Dedifferentiated amniotic fluid mesenchymal stem cell (primary cell): ENCODE data around the gene ALG8.
A peak's percentile ranks its signal among the peaks of the same experiment; 100 is the strongest.

ENCODE experiments used
- DNase-seq: peaks from one replicate; pipeline ENCODE4 v3.0.0-alpha.2; 2016; ENCODE audit errors: extremely low spot score

ALG8 gene

DNA sequence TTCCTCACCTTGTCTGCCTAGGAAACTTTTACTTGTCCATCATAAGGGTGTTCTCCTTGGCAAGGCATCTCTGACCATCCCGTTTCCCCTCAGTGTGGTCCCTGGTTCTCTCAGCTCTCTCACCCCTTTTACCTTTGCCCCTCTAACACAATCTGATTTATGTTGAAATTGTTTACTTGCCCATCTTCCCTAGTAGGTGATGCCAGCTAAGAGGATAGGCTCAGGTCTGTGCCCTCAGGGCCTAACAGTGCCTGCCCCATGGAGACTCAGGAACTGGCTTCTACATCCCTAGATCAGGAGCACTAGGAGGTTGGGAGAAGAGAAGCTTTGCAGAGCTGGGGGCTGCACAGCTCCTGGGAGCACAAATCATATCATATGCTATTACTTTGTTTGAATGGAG, 21.1 kb upstream of the ALG8 start:
- no peak for DNase-seq

DNA sequence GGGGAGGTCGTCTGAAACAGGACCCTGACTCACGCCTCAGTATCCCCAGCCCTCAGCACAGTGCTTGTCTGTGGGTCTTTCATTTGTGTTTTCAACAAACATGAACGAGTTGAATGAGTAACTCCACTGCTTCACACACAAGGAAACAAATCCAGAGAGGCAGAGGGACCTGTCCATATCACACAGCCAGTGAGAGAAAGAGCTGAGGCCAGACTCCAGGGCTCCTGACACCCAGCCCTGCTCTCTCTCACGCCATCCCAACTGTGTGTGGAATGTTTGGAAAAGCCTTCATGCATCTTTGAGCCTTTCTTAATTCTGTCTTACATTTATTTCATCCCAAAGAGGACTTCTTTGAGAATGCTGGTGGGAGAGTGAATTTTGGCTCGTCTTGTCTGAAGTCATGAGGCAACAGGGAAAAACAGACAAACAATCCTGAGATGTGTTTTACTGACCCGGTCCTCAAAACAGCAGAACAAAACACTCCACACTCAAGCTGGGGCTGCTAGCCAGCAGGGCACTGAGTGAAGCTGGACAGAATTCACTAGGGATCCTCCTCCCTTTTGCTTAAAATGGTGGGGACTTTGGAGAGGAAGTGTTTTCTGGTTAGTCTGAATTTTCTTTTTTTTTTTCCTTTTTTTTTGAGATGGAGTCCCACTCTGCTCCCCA, 19.7 kb upstream of the ALG8 start:
- no peak for DNase-seq

- DNase-seq: no peak
These were observed 16.9 kb upstream of the ALG8 start for GRCh38 chr11:78156127-78156844.

- DNase-seq: no peak
These were observed 12.4 kb upstream of the ALG8 start for GRCh38 chr11:78151804-78152203.

GRCh38 chr11:78150754-78151153, 11.3 kb upstream of the ALG8 start:
- DNase-seq: no peak

DNA sequence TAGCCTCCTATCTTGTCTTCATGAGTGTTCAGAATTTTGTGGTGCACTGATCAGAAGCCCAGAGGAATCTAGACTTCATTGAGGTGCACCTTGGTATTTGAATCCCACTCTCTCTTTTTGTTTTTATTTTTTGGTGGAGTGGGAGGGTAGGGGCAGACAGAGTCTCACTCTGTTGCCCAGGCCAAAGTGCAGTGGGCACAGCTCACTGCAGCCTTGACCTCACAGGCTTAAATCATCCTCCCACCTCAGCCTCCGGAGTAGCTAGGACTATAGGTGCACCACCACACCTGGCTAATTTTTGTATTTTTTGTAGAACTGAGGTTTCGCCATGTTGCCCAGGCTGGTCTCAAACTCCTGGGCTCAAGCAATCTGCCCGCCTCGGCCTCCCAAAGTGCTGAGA, 10.9 kb upstream of the ALG8 start:
- no peak for DNase-seq

GRCh38 chr11:78149646-78150045, 10.2 kb upstream of the ALG8 start:
- DNase-seq: peak; percentile 44

- no peak for DNase-seq
These were observed 8.4 kb upstream of the ALG8 start for GRCh38 chr11:78147807-78148206.

GRCh38 chr11:78145511-78146025, 6.1 kb upstream of the ALG8 start:
- DNase-seq: no peak

DNA sequence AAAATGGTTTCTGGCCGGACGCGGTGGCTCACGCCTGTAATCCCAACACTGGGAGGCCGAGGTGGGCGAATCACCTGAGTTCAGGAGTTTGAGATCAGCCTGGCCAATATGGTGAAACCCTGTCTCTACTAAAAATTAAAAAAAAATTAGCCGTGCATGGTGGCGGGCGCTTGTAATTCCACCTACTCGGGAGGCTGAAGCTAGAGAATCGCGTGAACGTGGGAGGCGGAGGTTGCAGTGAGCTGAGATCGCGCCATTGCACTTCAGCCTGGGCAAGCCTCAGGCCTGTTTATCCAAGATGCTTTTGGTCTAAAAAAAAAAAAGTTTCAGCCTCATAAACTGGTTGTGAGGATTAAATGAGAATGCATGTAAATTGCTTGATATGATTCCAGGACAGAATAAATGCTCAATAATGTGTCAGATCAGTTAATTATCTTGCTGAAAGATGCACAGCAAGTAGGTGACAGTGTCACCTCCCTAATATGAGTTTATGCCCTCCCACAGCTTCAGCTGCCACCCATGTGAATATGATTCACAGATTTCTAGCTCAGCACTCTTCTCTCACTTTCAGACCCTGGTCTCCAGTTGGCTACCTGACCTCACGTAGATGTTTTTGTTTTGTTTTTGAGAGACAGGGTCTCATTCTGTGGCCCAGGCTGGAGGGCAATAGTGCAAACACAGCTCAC, 1.1 kb upstream of the ALG8 start:
- DNase-seq: no peak

GRCh38 chr11:78138694-78139421, 568 bp downstream of the ALG8 start:
- DNase-seq: no peak

DNA sequence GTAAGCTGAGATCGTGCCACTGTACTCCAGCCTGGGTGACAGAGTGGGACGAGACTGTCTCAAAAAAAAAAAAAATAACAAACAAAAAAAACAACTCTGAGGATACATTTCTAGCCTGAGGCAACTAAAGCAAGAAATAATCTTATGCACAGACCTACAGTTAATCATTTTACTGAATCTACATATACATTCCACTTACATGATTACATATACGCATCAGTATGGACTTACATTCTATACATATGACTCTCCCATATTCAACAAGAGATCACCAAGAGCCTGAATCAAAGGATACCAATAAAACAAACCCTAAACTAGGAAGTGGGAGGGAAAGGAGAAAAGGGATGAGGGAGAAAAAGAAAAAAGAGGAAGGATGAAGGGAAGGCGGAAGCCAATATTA, 1.1 kb downstream of the ALG8 start:
- no peak for DNase-seq

GRCh38 chr11:78132475-78132874, 7.0 kb downstream of the ALG8 start:
- DNase-seq: no peak

DNA sequence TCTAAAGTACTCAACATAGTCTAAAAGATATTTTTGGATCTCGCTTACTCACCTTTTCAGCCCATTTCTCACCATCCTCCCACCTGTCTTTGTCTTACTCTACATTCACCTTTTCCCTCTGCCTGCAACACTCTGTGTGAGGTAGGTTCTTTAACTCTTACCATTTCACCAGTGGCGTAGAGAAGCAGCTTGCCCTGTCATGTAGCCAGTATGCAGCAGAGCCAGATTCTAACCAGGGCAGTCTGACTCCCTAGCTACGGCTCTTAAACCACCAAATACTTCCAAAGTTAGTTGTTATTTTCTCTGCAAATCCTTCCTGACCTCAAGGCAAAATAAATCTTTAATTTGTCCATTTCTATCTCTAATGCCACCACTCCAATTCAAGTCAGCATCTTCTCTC, 7.5 kb downstream of the ALG8 start:
- DNase-seq: no peak

DNA sequence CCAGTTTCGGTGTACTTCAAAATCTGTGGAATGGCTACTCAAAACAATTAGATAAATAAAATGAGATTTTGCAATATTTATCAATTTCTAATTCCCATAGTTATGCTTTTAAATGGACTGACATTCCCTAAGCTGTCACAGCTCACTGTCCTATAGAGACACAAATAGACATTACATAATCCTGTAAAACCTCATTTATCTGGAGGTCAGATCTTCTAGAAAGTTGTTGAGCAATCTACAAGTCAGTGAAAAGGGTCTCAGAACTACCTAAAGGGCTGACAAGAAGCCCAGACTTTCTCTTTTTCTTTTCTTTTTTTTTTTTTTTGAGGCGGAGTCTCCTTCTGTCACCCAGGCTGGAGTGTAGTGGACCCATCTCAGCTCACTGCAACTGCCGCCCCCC, 12.0 kb downstream of the ALG8 start:
- no peak for DNase-seq

DNA sequence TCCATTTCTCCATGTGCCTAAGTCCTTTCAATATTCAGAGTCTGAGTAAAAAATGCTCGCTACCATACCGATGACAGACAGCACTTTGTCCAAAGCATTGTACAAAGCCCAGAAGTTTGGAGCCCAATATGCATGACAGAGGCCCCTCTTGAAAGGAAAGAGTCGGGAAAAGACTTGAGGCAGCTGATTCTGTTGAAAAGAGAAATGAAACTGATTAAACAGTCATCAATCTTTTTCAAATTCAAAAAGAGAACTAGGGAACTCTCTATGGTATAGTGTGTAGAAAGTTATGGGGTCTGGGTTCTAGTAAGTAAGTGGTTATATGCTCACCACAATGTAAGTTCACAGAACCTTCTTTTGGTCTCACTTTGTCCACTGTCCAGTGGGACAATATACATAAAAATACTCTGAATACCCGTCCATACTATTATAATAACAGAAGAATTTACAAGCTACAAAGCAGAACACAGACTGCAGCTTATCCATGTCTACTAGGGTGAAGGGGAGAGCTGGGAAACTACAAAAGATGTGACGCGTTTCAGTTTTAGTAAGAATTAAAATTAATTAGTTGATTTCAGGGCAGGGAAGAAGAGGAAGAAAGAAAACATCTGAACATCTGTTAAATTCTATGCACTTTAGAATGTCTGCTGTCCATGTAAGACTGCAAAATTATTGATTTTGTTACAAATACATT, 26.7 kb downstream of the ALG8 start:
- DNase-seq: no peak

DNA sequence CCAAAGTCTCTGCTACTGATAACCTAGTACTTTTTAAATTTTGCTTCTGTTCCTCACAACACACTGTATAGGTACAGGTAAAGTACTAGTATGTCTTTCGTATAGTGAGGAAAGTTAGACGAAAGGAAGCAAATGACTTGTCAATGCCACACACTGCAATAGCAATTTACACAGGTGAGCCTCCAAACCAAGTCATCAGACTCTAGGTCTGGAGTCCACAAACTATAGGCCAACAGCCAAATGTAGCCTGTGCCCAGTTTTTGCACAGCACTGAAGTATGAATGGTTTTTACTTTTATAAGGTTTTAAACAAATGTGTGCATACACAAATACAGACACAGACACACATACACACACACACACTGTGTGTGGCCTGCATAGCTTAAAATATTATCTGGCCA, 28.1 kb downstream of the ALG8 start:
- DNase-seq: no peak

DNA sequence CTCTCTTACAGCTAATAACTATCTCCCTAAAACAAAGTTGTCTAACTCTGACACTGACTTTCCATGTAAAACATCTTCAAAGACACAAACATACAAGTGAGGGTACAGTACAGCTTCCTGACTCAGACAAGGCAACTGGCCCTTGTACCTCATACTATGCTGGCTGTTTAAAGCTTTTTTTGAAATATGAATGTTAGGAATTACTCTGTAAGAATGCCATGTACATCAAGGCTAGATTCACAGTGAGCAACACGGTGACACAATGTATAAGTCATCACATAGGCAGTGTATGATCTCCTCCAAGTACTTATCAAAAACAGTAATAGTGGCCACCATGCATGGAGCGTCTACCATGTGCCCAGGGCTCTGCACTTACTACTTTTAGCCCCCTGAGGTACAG, 28.6 kb downstream of the ALG8 start:
- DNase-seq: no peak

DNA sequence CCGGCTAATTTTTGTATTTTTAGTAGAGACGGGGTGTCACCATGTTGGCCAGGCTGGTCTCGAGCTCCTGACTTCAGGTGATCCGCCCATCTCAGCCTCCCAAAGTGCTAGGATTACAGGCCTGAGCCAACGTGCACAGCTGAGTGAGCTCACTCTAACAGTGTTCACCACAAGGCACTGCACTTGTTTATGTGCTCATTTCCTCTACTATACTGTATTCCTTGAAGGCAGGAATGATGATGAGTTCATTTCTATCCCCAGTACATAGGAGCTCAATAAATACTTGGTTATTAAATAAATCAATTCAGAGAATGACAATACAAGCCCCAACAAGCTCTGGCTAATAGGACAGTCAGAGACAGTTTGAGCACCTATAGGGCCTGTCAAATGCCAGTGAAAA, 29.1 kb downstream of the ALG8 start:
- DNase-seq: no peak

DNA sequence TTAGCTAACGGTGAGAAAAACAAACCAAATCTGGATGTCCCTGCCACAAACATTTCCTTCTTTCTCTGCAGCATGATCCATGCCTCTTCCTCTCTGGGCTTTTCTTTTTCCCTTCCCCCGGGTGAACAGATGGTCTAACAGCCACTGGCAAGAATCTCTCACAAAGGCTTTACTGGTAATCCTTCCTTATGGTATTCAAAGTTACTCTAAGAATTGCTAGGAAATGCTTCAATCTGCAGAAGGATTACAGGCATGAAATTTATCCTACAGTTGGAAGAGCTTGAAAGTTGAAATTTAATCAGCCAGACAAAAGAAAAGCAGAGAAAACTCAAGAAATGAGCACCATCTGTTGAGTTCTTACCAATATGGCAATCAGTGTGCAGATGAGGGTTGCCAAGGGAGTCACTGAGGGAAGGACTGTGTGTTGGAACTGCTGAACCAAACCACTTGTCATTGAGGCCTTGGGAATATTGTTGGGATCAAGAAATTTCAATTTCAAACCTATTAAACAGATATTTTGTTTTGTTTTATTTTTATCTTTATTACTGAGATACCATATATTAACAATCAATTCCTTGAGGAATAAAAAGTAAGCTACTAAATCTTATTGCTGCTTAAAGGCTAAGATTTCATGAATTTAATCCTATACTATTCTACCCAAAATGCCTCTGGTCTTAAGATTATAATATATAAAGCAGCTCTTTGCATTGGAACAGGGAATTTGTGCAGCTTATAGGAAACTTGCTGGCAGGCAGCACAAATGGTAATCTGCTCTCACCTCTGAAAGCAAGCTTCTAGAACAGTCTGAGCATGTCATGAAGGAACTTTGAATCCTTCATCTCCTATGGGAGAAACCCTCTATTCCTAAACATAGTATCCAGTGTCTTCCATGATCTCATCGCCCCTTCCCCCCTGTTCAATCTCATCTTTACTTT, 30.1 kb downstream of the ALG8 start:
- DNase-seq: no peak
